Neuronal stem cell (in vitro differentiated cells): ENCODE measurements around the gene FLYWCH1.

Experiments
- DNase-seq: peaks from one replicate; pipeline ENCODE4 v3.0.0-alpha.2; 2013; ENCODE audit warnings: low spot score
- H2AFZ ChIP-seq: one replicate; pipeline ENCODE4 v1.6.1; 2013; ENCODE audit warnings: mild to moderate bottlenecking, low read length, inconsistent platforms
- H2AK5ac ChIP-seq: 2 replicates; pipeline ENCODE4 v1.6.1; 2013; ENCODE audit warnings: low read depth, mild to moderate bottlenecking, inconsistent platforms, low read length, moderate library complexity, mixed read lengths
- H2BK120ac ChIP-seq: 2 replicates; pipeline ENCODE4 v1.6.1; 2013; ENCODE audit warnings: low read depth, mild to moderate bottlenecking, inconsistent platforms, low read length, moderate library complexity, mixed read lengths
- H2BK12ac ChIP-seq: one replicate; pipeline ENCODE4 v1.6.1; 2013; ENCODE audit warnings: low read length, inconsistent platforms
- H2BK15ac ChIP-seq: 2 replicates; pipeline ENCODE4 v1.6.1; 2013; ENCODE audit warnings: mild to moderate bottlenecking, low read length, inconsistent platforms, mixed read lengths
- H2BK5ac ChIP-seq: one replicate; pipeline ENCODE4 v1.6.1; 2013; ENCODE audit warnings: inconsistent platforms, mild to moderate bottlenecking, low read length, moderate library complexity
- H3K14ac ChIP-seq: one replicate; pipeline ENCODE4 v1.6.1; 2013; ENCODE audit warnings: low read length, inconsistent platforms
- H3K18ac ChIP-seq: 2 replicates; pipeline ENCODE4 v1.6.1; 2013; ENCODE audit warnings: low read length, inconsistent platforms
- H3K23ac ChIP-seq: 2 replicates; pipeline ENCODE4 v1.6.1; 2013; ENCODE audit warnings: low read depth, mild to moderate bottlenecking, mixed read lengths, low read length, inconsistent platforms; ENCODE audit not compliant: poor library complexity
- H3K27ac ChIP-seq: replicated peaks from 3 replicates; pipeline ENCODE4 v1.5.1; 2013; ENCODE audit warnings: low read length, inconsistent platforms
- H3K27me3 ChIP-seq, 3 experiments: 2 replicates each; pipeline ENCODE4 v1.6.1; 2013; ENCODE audit warnings: low read length in 3 of 3, mild to moderate bottlenecking in 2 of 3, inconsistent platforms in 1 of 3, low read depth in 1 of 3, mixed read lengths in 1 of 3, moderate library complexity in 1 of 3; ENCODE audit not compliant: control insufficient read depth in 3 of 3, insufficient read depth in 3 of 3
- H3K36me3 ChIP-seq, 2 donors: replicated peaks in 1 of 2; 2 replicates each; pipeline ENCODE4 v1.6.1; 2013; ENCODE audit warnings: low read length in 2 of 2; ENCODE audit not compliant: control insufficient read depth in 2 of 2, insufficient read depth in 2 of 2
- H3K4ac ChIP-seq: 2 replicates; pipeline ENCODE4 v1.6.1; 2013; ENCODE audit warnings: inconsistent platforms, mild to moderate bottlenecking, low read length, moderate library complexity
- H3K4me1 ChIP-seq, 2 donors: 1 replicate in 1 of 2; 2 replicates in 1 of 2; pipeline ENCODE4 v1.6.1; 2013; ENCODE audit warnings: low read length in 2 of 2, low read depth in 1 of 2; ENCODE audit not compliant: control insufficient read depth in 2 of 2, insufficient read depth in 1 of 2
- H3K4me2 ChIP-seq: one replicate; pipeline ENCODE4 v1.6.1; 2013; ENCODE audit warnings: mild to moderate bottlenecking, low read length, inconsistent platforms; ENCODE audit not compliant: insufficient read depth, poor library complexity, severe bottlenecking
- H3K4me3 ChIP-seq, 2 donors: 2 replicates each; pipeline ENCODE4 v1.5.1; 2013; ENCODE audit warnings: low read length in 2 of 2, mild to moderate bottlenecking in 2 of 2, inconsistent platforms in 1 of 2, moderate library complexity in 1 of 2
- H3K79me1 ChIP-seq: one replicate; pipeline ENCODE4 v1.6.1; 2013; ENCODE audit warnings: low read depth, mild to moderate bottlenecking, inconsistent platforms, low read length, moderate library complexity
- H3K9ac ChIP-seq: one replicate; pipeline ENCODE4 v1.6.1; 2013; ENCODE audit warnings: mild to moderate bottlenecking, low read depth, low read length, inconsistent platforms; ENCODE audit not compliant: poor library complexity
- H3K9me3 ChIP-seq, 2 donors: replicated peaks in 1 of 2; 2 replicates each; pipeline versions ENCODE3 to v1.6.1; 2013; ENCODE audit warnings: low read length in 2 of 2, mild to moderate bottlenecking in 2 of 2, inconsistent platforms in 1 of 2, low read depth in 1 of 2, mixed read lengths in 1 of 2, moderate library complexity in 1 of 2; ENCODE audit not compliant: control insufficient read depth in 2 of 2, insufficient read depth in 1 of 2
- H4K8ac ChIP-seq: one replicate; pipeline ENCODE4 v1.6.1; 2013; ENCODE audit warnings: low read depth, mild to moderate bottlenecking, inconsistent platforms, low read length, moderate library complexity
- H4K91ac ChIP-seq: one replicate; pipeline ENCODE4 v1.6.1; 2013; ENCODE audit warnings: low read length, low read depth, mild to moderate bottlenecking, inconsistent platforms; ENCODE audit not compliant: poor library complexity
- WGBS, 2 donors: extraction: QIAGEN DNeasy Blood & Tissue Kit; methylation state at CpG; one replicate each; pipeline ENCODE4 v1.1.7; 2013; ENCODE audit warnings: missing lambda C conversion rate in 2 of 2, mixed read lengths in 1 of 2; ENCODE audit not compliant: insufficient read length in 2 of 2, insufficient replicate concordance in 1 of 2; ENCODE audit errors: extremely low coverage in 2 of 2; 5-methylcytosine and 5-hydroxymethylcytosine counted together

Gene FLYWCH1

DNA sequence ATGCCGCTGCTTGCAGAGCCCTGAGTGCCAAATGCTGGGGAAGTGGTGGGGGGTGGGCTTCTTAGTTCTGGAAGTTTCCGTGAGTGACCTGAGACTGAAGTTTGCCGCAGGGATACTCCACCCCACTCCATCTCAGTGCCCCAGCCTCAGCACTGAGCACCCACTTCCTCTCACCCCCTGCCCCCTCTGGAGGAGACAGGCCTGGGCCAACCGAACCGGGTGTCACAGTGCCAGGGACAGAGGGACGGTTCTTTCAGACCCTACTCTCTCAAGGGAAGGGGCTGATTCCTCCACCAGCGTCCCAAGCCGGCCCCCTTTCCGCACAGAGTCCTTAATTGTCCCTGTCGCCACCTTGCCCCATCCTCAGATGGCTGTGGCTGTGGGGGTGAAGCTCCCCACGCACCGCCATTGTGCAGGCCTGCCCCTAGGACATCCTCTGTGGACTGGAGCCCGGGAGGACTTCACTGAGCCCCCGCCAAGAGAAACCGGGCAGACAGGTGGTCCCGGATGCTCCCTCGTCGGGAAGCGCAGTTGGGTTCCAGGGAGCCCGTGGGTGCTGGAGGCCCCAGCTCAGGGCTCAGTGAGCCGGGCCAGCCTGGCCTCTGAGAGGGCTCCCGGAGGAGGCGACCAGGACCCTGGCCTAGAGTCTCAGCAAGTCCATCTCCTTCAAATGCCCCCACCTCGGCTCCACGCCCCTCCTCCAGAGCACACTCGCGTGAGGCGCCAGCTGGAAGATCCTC is 50.8 kb downstream of the FLYWCH1 start:
- Histone ChIP-seq H3K36me3 (no peaks in the 10 kb centered on the region), H2BK12ac (peak overlapping the region; percentile 90), H3K4me2 (peak overlapping the region; percentile 98), H3K23ac (peak overlapping the region; percentile 91), H2BK15ac (peak overlapping the region; percentile 97), H3K9ac (peak overlapping the region; percentile 84), H3K79me1 (peaks cover 4% of the 10 kb centered on the region), H3K27me3 (peaks cover 0 to 33% (median 20%) of the 10 kb centered on the region in 3 experiments), H3K4me1 (peaks cover 8 to 16% of the 10 kb centered on the region in 2 donors), H2BK120ac (peak overlapping the region; percentile 63), H3K14ac (peak overlapping the region; percentile 71), H3K9me3 (no peaks in the 10 kb centered on the region), H3K4ac (no peak overlapping the region), H3K27ac (no peak overlapping the region), H2AK5ac (peak overlapping the region; percentile 95), H2BK5ac (peak overlapping the region; percentile 93), H4K8ac (peak overlapping the region; percentile 65), H3K18ac (peak overlapping the region; percentile 94), H4K91ac (no peak overlapping the region), H3K4me3 (no peak overlapping the region), H2AFZ (peak overlapping the region; percentile 98)
- WGBS, 2 donors, result no CpG with 5 or more reads among the region's 28 CpGs
- DNase-seq, result no peak

DNA sequence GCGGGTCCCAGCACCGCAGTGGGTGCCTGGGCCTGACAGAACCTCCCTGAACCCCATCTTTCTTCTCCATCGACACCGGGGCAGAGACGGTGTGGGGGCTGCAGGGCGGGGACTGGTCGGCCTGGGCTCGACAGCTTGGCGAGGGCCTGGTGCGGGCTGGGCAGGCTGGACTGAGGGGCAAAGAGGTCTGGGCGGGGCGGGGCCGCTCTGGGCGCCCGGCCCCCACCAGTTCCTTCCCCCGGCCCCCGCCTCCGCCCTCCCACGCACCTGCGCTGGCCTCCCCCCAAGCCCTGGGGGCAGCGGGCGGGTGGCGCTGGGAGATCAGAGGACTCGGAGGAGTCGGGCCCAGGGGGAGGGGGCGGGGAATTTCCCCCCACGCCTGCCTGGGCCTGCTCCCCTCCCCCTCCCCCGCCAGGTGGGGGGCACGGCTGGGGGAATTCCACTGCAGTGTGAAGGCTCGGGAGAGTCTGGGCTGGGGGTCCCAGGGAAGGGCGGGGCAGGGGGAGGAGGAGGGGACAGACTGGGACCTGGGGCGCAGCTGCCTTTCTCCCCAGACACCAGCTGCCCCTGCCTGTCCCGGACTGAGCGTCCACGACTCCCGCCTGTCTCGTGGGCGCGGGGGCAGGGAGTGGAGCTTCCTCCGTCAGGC is 51.5 kb downstream of the FLYWCH1 start:
- H3K4me1 ChIP-seq, result peaks cover 8 to 16% of the 10 kb centered on the region in 2 donors
- peak overlapping the region; percentile 84 for H3K9ac ChIP-seq
- peak overlapping the region; percentile 91 for H3K23ac ChIP-seq
- peak overlapping the region; percentile 98 for H3K4me2 ChIP-seq
- WGBS, 2 donors, result no CpG with 5 or more reads among the region's 40 CpGs
- H2BK15ac ChIP-seq, result peak overlapping the region; percentile 97
- H3K18ac ChIP-seq, result peak overlapping the region; percentile 95
- peak overlapping the region; percentile 95 for H2AK5ac ChIP-seq
- H3K27ac ChIP-seq, result peak overlapping the region; percentile 14
- no peak overlapping the region for H4K91ac ChIP-seq
- H3K4me3 ChIP-seq, result peak overlapping the region; percentile 49 to 84
- H3K27me3 ChIP-seq, result peaks cover 0 to 36% (median 20%) of the 10 kb centered on the region in 3 experiments
- H3K14ac ChIP-seq, result peak overlapping the region; percentile 71
- peaks cover 5% of the 10 kb centered on the region for H3K79me1 ChIP-seq
- H2BK12ac ChIP-seq, result peak overlapping the region; percentile 84
- peak; percentile 59 for DNase-seq
- no peak overlapping the region for H3K4ac ChIP-seq
- peak overlapping the region; percentile 93 for H2BK5ac ChIP-seq
- H3K9me3 ChIP-seq, result no peaks in the 10 kb centered on the region
- no peaks in the 10 kb centered on the region for H3K36me3 ChIP-seq
- no peak overlapping the region for H4K8ac ChIP-seq
- H2BK120ac ChIP-seq, result no peak overlapping the region
- H2AFZ ChIP-seq, result peak overlapping the region; percentile 98

DNA sequence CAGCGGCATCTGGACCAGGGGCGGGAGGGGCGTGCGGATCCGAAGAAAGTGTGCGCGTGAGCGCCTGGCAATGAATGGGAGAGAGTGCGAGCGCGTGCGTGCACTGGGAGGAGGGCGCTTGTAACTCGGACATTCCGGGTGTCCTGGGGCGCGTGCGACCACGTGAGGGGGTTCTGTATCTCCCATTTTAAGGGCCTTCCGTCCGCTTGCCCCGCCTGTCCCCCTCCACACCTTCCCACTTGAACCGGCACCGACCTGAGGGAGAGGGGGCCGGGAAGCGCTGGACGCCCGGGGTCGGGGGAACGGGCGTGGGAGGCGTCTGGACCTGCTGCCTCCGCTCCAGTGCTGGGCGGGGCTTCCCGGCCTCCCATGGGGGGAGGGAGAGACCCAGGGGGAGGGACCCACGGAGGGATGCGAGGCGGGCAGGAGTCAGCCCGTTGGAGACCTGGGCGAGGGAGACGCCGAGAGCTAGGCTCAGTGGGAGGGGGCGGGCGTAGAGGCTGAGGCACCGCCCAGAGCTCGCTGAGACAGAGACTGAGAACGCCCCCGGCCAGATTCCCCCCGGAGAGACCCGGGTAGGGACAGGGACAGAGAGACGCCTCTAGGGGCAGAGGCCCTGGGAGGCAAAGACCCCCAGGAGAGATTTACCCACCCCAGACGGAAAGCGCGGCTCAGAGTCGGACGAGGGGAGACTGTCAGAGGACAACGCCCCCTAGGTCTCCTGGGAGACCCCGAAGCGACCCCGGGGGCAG is 52.2 kb downstream of the FLYWCH1 start, which contains the start of gene KREMEN2:
TSS of gene KREMEN2 (plus strand) at position 553 of the 752 bp plus-strand sequence. CDS start 246 bp downstream, outside the sequence.
- no CpG with 5 or more reads among the region's 60 CpGs for WGBS, 2 donors
- H2AFZ ChIP-seq, result peak within 1 kb of the TSS; percentile 98
- H2BK120ac ChIP-seq, result peak within 1 kb of the TSS; percentile 61
- H3K4me3 ChIP-seq, result peak within 1 kb of the TSS; percentile 49 to 84
- no peak within 1 kb of the TSS for H4K8ac ChIP-seq
- no peak within 1 kb of the TSS for H4K91ac ChIP-seq
- H2BK15ac ChIP-seq, result peak within 1 kb of the TSS; percentile 97
- peak within 1 kb of the TSS; percentile 96 for H3K23ac ChIP-seq
- H2BK12ac ChIP-seq, result peak within 1 kb of the TSS; percentile 95
- H3K14ac ChIP-seq, result peak within 1 kb of the TSS; percentile 100
- peaks cover 5% of the 10 kb centered on the region for H3K79me1 ChIP-seq
- peak within 1 kb of the TSS; percentile 14 for H3K27ac ChIP-seq
- H3K4me1 ChIP-seq, result peaks cover 13 to 19% of the 10 kb centered on the region in 2 donors
- peak within 1 kb of the TSS; percentile 89 for H3K9ac ChIP-seq
- H3K36me3 ChIP-seq, result no peaks in the 10 kb centered on the region
- H3K18ac ChIP-seq, result peak within 1 kb of the TSS; percentile 95
- peak within 1 kb of the TSS; percentile 98 for H3K4me2 ChIP-seq
- H2BK5ac ChIP-seq, result peak within 1 kb of the TSS; percentile 93
- no peak within 1 kb of the TSS for H3K4ac ChIP-seq
- H2AK5ac ChIP-seq, result peak within 1 kb of the TSS; percentile 95
- DNase-seq, result peak; percentile 64
- H3K9me3 ChIP-seq, result no peaks in the 10 kb centered on the region
- H3K27me3 ChIP-seq, result peaks cover 0 to 40% (median 20%) of the 10 kb centered on the region in 3 experiments
